ENCODE data around the gene JMJD1C.

Gene JMJD1C

DNA sequence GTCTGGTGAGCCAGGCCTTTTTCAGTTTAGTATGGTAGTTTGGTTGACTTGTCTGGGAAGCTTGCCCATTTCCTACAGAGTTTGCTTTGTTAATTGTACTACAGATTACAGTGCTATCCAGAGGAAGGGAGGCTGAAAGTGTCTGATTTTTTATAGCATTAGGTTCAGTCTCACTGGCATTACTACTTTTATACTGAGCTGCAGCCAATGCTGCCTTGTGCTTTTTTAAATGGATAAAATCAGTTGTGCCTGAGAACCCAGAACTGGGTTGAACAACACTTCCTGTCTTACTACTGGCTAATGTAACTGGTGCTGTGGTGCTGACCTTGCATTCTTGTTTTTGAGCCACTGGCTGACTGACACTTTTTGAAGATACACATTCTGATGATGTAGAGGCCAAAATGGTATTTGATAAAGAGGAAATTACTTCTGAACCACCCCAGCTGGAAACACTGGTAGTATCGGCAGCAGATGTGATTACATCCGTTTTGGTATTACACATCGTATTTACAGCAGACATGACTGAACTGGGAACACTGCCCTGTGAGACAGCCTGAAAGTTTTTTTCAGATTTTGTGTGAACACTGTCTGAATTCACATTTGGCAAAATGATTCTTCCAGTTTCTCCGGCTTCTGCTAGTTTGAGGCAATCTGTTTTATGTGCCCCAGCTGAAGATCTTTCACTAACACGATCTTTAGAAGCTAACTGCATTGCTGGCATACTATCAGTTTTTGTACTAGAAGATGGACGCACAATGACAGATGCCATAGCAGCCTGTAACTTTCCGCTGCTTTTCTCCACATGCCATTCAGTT is 258.6 kb downstream of the JMJD1C start:
- no peak for DNase-seq

DNA sequence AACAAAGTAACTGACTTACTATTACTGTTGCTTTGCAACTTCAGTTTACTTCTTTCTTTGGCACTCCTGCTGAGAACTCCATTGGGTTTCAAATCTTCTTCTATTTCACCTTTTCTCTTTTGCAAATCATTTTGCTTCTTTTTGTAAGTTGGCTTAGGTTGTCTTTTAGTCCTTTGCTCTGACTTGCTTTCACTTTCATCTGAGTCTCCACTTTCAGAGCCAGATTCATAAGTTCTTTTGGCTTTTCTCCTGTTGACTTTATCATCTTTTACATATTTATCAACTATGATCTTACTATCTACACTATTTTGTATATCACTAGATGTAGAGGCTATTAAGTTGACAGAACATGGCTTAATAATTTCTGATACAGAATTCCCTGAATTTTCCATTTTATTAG is 259.2 kb downstream of the JMJD1C start:
- no peak for DNase-seq

DNA sequence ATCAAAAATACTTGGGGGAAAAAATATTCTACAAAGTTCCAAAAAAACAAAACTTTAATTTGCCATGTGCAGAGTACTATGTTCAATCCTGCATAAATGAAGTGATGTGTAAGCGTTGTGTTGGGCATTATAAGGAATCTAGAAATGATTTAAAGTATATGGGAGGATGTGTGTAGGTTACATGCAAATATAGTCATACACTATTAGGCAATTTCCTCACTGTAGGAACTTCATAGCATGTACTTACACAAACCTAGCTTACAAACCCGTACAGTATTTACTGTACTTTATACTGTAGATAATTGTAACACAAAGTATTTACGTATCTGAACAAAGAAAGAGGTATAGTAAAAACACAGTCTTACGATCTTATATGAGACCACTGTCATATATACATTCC is 260.4 kb downstream of the JMJD1C start:
- no peak for DNase-seq

DNA sequence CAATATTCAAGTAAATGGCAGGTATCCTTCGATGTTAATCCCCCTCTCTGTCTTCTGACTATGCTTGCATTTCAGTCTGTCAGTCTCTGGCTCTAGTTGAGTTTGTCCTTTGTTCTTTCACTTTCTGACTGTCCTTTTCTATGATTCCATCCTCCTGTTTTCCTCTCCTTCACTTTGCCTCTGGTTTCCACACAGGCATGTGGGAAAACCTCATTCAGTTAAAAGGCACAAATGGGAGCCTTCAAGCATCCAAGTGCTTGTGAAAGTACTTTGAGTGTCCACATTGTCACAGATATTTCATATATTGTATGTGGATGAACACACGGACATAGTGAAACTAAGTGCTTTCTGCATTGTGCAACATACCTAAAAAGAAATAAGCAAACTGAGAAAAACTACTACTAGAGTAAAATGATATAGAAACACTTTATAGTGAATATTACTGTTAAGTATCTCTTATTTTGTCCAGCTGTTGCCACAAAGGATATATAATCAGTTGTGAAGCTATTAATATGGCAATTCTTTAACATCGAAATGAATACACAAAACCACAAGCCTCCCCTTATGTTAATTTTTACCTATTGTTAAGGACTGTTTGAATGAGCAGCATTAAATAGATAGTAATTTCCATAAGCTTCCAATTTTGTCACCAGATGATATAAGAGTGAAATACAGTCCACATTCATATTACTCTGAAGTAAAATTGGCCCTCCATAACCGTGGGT is 260.9 kb downstream of the JMJD1C start:
- DNase-seq = no peak

DNA sequence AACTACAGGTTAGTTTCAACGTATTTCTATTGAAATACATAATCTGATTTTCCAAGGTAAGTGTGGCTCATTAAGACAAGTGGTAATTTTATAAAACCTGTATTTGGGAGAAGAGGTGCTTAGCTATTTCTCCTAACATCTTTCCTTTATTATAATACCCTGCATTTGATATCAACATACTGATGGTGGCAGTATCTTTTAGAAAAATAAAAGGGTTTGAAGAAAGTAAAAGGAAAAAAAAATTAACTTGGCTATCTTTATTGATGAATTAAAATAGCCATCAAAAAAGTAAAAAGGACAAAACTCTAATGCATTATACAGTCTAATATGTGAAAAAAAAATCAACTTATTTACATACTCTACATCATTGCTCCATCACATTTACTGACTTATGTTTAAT is 264.7 kb downstream of the JMJD1C start:
- no peak for DNase-seq

DNA sequence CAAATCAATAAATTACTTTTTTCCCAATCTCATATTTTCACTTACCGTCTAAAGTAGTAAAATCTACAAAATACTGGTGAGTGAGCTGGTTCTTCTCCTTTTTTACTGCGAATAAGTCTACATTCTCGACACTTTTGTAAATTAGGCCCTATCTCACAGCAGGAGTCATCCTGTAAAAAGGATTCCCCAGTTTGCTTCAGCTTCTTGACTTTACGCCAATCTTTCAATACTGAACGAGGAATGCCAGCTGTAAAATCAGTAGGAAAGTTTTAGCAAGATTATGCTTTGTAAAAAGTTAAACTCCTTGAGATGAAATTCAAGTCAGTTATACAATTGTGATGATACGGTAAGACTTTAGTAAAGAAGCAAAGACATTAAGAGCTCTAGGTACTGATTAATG is 265.3 kb downstream of the JMJD1C start:
- no peak for DNase-seq

DNA sequence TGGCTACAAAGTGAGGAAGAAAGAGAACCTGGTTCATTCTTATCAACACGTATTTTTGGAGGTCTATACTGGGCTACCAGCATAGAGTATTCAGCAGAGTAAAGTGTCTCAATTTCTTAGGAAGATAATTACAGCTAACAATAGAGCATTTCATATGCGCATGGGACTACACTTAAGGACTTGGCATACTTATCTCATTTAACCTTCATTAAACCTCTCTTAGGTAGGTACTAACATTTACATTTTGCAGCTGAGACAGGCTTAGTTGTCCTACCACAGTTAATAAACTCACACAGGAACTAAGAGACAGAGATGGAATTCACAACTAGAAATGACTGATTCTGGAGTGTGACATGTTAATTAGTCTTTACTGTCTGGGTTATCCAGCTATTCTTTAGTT is 266.1 kb downstream of the JMJD1C start:
- DNase-seq = no peak

DNA sequence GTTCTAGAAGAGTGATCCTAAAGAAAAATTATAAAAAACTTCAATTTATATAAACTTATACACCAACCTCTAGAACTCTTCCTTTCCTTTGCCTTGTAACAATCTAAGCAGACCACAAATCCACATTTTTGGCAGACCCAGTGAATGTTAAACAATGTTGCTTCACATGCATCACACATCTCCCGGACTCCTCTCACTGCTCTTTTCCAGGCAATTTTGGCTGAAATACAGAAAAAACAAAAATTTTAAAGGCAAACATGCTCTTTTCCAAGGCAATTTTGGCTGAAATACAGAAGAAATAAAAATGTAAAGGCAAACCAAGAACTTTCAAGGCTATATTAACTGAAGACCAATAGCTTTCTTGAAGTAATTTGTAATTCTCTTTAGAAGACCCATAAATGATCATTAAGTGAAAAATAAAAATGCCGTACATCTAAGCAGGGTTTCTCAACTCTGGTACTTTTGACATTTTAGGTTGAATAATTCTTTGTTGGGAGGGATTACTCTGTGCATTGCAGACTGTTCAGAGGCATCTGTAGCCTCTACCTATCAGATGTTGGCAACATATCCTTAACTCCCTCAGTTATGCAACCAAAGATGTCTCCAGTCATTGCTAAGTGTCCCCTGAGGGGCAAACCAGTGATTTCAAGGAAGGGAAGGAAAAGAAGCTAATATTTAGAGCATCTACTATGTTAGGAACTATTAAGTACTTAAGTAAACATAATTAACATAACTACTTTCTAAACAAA is 268.3 kb downstream of the JMJD1C start:
- no peak for DNase-seq

DNA sequence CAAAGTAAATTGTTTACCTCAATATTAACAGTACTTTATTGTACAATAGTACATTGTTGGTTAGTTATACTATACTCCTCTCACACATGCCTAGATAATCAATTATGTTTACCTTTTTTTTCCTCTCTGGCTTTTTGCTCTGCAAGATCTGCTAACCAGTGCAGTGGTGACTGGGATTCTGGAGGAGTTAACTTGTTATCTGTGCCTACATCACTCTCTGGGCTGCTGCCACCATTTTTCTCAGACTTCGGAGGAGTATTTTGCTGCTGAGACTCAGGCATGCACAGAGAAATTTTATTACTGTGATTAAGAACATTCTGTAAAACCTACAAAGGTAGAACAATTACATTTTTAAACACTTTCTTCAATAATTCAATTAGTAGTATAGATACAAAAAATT is 273.0 kb downstream of the JMJD1C start:
- DNase-seq = no peak

DNA sequence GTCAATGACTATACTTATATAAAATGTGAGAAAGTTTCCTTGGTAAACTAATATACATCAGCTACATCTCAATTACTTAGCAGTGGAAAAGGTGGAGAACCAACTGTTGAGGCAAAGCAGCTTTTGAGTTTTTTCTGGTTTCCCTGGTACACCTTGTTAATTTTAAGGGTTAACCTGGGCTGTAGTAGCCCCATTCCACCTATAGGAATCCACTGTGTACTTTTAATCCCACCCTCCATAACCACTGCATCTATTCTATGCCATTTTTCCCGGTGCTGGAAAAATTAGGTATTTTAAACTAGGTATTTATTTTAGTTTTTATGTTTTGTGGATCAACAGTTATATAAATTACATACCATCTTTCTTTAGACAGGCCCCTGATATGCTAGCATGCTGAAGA is 290.2 kb downstream of the JMJD1C start:
- DNase-seq = no peak

DNA sequence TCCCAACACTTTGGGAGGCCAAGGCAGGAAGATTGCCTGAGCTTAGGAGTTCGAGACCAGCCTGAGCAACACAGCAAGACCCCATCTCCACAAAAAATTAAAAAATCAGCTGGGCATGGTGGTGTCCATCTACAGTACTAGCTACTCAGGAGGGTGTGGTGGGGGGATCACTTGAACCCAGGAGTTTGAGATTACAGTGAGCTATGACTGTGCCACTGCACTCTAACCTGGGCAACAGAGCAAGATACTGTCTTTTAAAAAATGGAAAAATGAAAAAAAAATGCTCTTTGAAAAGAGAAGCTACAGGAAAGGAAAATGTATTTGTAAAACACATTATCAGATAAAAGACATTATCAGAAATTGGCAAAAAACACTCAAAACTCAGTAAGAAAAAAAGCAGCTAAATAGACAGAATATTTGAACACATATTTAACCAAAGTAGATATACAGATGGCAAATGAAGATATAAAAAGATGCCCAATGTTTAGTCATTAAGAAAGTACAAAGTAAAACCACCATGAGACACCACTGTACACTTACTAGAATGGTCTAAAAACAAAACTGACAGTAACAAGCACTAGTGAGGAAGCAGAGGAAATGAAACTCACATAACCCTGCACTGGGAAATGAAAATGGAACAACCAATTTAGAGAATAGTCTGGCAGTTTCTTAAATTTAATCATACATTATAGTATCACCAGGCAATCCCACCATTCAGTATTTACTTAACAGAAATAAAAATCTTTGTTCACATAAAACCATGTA is 292.1 kb downstream of the JMJD1C start:
- DNase-seq = no peak

DNA sequence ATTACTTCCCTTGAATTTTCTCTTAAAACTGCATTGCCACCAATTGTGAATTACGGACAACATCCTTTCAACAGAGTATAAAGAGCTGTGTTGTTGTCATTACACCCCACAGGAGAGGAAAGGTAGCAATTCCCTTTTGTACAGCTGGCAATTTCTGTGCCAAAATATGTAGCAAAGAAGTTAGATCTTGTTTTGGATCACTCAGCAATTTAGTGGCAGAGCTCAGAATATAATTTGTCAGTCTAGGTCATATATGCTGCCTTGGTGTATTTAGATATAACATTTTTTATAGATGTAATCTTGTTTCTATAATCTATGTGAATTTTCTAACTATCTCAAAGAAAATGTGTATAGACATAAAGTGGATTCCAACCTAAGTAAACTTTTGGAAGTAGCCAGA is 293.9 kb downstream of the JMJD1C start:
- DNase-seq = no peak

DNA sequence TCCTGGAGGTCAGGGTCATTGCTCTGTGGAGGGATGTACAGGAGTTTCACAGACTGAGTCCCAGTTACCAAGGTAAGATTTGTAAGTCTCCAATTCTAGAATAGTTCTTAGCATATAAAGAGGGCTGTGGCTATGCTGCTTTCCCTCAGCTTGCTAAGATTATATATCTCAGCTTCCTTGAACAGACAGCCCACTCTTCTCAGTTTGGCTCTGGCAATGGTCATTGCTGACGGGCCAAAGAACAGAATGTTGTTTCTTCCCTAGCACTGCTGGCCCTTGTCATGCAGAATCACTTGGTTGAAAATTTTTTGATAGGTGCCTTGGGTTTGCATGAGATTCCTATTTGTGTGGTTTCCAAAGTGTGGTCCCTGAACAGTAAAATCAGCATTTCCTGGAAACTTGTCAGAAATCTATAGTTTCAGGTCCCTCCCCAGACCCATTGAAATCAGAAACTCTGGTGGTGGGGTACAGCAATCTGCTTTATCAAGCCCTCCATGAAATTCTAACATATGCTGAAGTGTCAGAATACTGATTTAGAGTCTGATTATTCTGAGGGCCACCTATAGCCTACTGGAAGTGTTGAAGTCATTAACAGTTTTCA is 294.4 kb downstream of the JMJD1C start:
- DNase-seq = no peak

DNA sequence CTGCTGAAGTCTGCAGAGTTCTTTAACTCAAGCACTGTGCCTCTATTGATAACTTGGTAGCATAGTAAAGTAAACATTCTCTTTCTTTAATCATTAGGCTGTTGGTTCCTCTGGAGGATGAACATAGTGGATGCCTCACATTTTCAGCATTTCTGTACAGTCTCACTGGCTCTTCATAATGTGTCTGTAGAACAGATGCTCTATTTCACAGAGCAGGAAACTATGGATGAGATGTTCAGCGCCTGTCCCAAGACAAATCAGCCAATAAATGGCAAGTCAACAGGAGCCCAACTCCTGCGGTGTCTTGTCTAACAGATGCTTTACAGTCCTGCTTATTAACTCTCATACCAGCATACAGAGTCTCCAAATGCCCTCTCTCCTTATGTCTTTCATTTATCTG is 296.2 kb downstream of the JMJD1C start:
- DNase-seq = no peak

DNA sequence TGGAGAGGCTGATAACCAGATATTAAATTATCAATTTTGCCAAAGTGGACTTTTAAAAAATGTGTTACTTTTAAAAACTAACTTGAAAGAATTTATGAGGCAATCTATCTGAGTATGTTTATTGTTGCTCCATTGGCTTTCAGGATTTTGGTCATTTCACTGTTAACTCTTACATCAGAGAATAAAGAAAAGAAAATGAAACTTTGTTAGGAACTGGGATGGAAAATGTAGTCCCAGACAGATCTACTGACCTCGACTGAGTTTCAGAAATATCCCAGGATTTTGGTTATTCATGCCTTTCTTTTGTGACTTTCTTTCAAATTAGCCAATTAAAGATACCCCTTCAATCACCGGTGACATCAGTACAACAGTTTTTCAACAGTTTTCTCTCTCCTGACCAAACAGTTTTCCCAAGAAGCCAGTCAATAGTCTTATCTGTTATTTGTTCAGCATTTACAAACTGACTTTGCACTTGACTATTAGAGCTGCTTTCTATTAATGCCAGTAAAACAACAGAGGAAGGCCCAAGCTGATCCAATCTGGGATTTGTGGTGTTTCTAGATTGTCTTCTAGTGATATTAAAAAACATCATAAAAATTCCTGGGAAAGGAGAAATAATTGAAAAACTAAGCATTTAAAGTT is 296.8 kb downstream of the JMJD1C start:
- DNase-seq = no peak

DNA sequence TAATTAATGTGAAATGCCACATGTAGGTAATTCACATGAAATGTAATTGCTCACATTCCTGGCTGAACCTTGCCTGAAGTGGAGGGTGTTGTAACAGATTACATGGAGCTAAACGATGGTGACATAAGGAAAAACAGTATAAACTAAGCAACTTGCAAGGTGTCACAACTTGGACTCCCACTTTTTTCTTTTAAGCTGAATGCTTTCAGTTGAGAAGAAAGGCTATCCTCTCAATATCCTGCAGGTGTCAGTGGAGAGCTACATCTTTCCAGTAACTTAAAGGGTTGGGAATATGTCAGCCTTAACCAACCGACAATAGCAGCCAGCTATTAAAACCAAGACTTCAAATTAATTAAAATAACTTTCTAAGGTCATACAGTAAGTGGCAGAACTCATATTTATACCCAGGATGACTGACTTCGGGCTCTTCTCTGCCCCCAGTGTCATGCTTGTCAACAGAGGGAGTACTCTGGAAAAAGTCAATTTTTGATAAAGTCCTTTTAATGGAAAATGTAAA is 299.0 kb downstream of the JMJD1C start:
- DNase-seq = no peak

DNA sequence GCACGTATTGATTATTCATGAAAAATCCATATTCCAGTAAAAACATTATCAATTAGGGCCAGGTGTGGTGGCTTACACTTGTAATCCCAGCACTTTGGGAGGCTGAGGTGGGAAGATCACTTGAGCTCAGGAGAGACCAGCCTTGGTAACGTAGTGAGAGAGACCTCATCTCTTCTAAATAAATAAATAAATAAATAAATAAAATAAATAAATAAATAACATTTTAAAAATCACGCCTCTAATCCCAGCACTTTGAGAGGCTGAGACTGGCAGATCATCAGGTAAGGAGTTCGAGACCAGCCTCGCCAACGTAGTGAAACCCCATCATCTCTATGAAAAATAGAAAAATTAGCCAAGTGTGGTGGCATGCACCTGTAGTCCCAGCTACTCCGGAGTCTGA is 300.5 kb downstream of the JMJD1C start:
- no peak for DNase-seq

DNA sequence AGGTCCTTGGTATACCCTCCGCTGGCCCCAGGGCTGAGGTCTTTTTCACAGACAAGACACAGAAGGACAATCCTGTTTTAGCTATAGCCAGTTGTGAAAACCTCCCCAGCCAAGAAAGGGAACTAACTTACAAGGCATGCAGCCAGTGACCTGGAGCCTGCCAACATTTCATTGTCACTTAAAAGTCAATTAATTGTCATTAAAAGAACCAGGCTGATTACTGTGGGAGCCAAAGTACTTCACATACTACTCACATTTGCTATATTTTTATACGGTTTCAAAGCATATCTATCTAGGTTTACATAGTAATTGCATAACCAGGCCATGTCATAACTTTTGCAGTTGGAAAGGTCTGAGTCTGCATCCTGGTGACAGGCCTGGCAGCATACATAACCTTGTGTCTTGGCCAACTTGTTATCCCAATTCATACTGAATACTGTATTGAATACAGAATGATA is 301.6 kb downstream of the JMJD1C start:
- DNase-seq = no peak

DNA sequence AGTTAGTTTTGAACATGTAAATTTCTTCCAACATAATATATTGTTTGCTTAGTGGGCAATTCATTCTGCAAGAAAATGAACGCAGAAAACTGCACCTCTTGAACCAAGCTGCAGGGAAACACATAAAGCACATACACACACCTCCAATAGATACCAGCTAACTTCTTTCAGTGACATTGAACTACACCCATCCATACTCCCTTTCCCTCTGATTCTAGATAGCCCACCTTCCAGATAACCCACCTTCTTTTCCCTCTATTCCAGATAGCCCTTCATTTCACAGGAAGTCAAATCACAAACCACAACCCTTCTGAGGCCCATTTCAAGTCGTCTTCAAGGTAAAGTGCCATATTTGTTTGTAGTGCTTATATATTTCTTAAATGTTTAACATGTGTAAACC is 304.2 kb downstream of the JMJD1C start:
- no peak for DNase-seq

DNA sequence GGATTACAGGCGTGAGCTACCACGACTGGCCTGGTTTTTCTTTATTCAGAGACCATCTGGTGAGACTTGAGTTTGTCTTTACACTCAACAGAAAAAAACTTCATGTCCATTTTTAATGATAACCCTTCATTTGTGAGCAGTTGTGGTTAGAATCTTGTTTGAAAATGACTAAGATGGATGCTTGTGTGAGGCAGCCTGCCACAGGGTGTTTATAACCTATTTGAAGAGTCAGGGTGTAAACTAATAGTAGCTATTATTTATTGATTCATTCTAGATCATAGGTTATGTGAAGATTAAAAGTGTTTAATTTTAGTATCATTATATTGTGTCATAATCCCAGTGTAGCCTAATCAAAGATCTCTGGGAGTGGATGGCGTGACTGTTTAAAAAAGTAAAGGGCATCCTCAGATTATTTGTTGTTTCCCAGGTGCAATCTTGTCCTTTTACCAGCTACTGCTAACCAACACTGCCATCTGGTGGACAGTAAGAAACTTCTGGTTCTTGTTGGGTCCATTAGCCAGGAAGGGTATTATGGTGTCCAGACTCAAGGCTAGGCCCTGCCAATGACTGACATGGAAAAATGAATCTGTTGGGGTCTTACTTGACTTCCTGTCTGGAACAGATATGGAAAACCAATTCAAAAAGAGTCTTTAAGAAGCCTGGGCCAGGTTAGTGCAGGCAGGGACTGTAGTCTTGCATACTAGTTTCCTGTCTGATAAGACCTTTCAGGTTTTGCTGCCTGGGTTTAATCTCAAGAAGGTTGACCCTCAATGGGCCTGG is 307.7 kb downstream of the JMJD1C start:
- DNase-seq = peak; percentile 35

DNA sequence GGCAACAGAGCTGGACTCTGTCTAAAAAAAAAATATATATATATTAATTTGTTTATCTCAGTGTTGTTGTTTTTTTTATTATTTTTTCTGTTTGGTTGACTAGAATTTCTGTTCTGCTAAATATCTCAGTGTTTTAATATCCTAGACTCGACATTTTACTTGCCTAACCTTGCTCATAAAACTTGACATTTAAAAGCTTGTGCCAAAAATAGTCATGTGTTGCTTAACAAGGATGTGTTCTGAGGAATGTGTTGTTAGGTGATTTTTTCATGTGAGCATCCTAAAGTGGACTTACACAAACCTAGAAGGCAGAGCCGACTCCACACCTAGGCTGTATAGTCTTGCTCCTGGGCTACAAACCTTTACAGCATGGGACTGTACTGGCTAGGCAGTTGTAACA is 309.5 kb downstream of the JMJD1C start:
- no peak for DNase-seq
